MCF 10A (cell line): ENCODE results near the gene E4F1. TPM values are rescaled to one million over a fixed set of nuclear protein-coding genes. Genes with fewer than 3 reads are reported as not detected.

Source experiments
- BruUV-seq: library from RNA; stranded (reverse); fragments of 400-500 nt; replicated peaks from 2 replicates; lab custom pipeline; 2021; lab: Mats Ljungman, UMichigan
- CTCF ChIA-PET: fragments of 300-600 bp; sonication (Branson Sonifier 250); formaldehyde crosslinking; extraction: SDS; loops from one replicate; lab custom pipeline; 2021; ENCODE audit warnings: antibody characterized with exemption, inconsistent platforms; lab: Yijun Ruan, JAX
- POLR2A ChIA-PET: fragments of 300-600, 350-650 bp; sonication (Branson Sonifier 250); formaldehyde crosslinking; extraction: SDS; loops from one replicate; lab custom pipeline; 2020; ENCODE audit warnings: antibody characterized with exemption, inconsistent platforms; lab: Yijun Ruan, JAX
- DNase-seq: peaks from one replicate; pipeline ENCODE4 v3.0.0-alpha.2; 2018; ENCODE audit not compliant: unreplicated experiment
- H3K27ac Mint-ChIP-seq: one replicate; pipeline ENCODE4 v1.8.0; 2022; ENCODE audit warnings: mild to moderate bottlenecking, low read depth, mixed read lengths; ENCODE audit not compliant: unreplicated experiment
- H3K27me3 Mint-ChIP-seq: one replicate; pipeline ENCODE4 v1.8.0; 2022; ENCODE audit warnings: mixed read lengths; ENCODE audit not compliant: insufficient read depth, unreplicated experiment
- H3K36me3 Mint-ChIP-seq: one replicate; pipeline ENCODE4 v1.8.0; 2022; ENCODE audit warnings: mild to moderate bottlenecking, moderate library complexity, mixed read lengths; ENCODE audit not compliant: insufficient read depth, unreplicated experiment
- H3K4me1 Mint-ChIP-seq: one replicate; pipeline ENCODE4 v1.8.0; 2022; ENCODE audit warnings: mixed read lengths; ENCODE audit not compliant: insufficient read depth, unreplicated experiment
- H3K4me3 Mint-ChIP-seq: one replicate; pipeline ENCODE4 v1.8.0; 2022; ENCODE audit warnings: mild to moderate bottlenecking, moderate library complexity, mixed read lengths; ENCODE audit not compliant: unreplicated experiment
- H3K9me3 Mint-ChIP-seq: one replicate; pipeline ENCODE4 v1.8.0; 2022; ENCODE audit warnings: mixed read lengths; ENCODE audit not compliant: unreplicated experiment
- intact Hi-C: fragments of 100-400 bp; cut with micrococcal nuclease; formaldehyde crosslinking; loops from 2 replicates; pipeline ENCODE4 v1.14.1; 2022
- total RNA-seq: library from RNA; stranded (reverse); gene quantifications from 2 replicates; pipeline ENCODE4 v1.2.3, GENCODE V29; 2022
- TF ChIP-seq, protein P1 (sequence below): fragments of 200-600 bp; IDR thresholded peaks from one replicate; pipeline ENCODE4 v1.8.0; 2022; ENCODE audit warnings: antibody characterized with exemption, mild to moderate bottlenecking; ENCODE audit not compliant: unreplicated experiment

The E4F1 gene
- total RNA-seq, 1 experiment from 2014 or later: 26.2 TPM

DNA sequence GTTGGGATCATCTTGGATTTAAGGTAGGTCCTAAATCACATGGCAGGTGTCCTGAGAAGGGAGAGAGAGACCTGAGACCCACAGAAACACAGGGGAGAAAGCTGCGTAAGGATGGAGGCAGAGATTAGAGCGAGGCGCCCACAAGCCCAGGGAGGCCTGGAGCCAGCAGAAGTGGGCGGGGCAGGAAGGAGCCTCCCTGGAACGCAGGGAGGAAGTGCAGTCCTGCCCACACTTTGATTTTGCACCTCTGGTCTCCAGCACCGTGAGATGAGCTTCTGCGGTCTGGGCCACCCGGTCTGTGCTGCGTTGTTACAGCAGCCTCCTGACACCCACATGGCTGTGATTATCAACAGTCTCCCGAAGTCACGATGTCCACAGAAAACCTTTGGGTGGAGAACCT is 19.2 kb downstream of the E4F1 start:
- no peaks in the 10 kb centered on the region for H3K9me3 Mint-ChIP-seq
- POLR2A ChIA-PET: interaction anchor here (0.8 kb wide), 1 partner anchor 9 kb away, joined by 6 read pairs; the partner anchor contains the start of gene ECI1
- TF ChIP-seq, protein P1, sequence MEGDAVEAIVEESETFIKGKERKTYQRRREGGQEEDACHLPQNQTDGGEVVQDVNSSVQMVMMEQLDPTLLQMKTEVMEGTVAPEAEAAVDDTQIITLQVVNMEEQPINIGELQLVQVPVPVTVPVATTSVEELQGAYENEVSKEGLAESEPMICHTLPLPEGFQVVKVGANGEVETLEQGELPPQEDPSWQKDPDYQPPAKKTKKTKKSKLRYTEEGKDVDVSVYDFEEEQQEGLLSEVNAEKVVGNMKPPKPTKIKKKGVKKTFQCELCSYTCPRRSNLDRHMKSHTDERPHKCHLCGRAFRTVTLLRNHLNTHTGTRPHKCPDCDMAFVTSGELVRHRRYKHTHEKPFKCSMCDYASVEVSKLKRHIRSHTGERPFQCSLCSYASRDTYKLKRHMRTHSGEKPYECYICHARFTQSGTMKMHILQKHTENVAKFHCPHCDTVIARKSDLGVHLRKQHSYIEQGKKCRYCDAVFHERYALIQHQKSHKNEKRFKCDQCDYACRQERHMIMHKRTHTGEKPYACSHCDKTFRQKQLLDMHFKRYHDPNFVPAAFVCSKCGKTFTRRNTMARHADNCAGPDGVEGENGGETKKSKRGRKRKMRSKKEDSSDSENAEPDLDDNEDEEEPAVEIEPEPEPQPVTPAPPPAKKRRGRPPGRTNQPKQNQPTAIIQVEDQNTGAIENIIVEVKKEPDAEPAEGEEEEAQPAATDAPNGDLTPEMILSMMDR: no peak
- BruUV-seq: no TSS peak
- H3K4me3 Mint-ChIP-seq: no peak overlapping the region
- DNase-seq: no peak
- CTCF ChIA-PET: interaction anchor here (0.7 kb wide), 1 partner anchor 87 kb away, joined by 3 read pairs; the partner anchor contains the start of gene TRAF7
- intact Hi-C loops: no loop called here
- no peak overlapping the region for H3K27ac Mint-ChIP-seq
- H3K27me3 Mint-ChIP-seq: no peaks in the 10 kb centered on the region
- H3K4me1 Mint-ChIP-seq: peaks cover 5% of the 10 kb centered on the region
- peaks cover 65% of the 10 kb centered on the region for H3K36me3 Mint-ChIP-seq

DNA sequence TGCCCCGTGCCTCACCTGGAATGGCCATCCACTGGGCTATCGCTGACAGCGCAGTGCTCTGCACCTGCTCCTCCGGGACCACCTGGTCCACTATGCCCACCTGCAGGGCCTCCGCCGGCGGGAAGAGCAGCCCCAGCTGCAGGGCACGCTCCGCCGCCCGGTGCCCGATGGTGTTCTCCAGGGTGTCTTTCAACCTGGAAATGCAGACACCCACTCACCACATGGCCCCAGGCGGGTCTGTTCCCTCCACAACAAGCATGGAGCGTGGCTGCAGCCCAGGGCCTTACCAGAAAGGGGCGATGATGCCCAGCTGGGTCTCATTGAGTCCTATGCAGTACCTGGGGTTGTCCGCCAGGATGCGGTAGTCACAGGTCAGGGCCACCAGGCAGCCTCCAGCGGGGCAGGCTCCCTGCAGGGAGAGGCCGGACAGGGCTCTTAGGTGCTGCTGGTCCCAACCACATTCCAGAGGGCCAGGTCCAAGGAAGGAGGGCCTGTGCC is 19.7 kb downstream of the E4F1 start:
- TF ChIP-seq, protein P1: no peak
- H3K27me3 Mint-ChIP-seq: no peaks in the 10 kb centered on the region
- no peaks in the 10 kb centered on the region for H3K9me3 Mint-ChIP-seq
- POLR2A ChIA-PET: interaction anchor here (0.8 kb wide), 1 partner anchor 8 kb away, joined by 6 read pairs; the partner anchor contains the start of gene ECI1
- H3K4me3 Mint-ChIP-seq: no peak overlapping the region
- H3K36me3 Mint-ChIP-seq: peaks cover 63% of the 10 kb centered on the region
- intact Hi-C loops: no loop called here
- no peak overlapping the region for H3K27ac Mint-ChIP-seq
- CTCF ChIA-PET: no interaction called here
- BruUV-seq: no TSS peak
- no peak for DNase-seq
- peaks cover 5% of the 10 kb centered on the region for H3K4me1 Mint-ChIP-seq

DNA sequence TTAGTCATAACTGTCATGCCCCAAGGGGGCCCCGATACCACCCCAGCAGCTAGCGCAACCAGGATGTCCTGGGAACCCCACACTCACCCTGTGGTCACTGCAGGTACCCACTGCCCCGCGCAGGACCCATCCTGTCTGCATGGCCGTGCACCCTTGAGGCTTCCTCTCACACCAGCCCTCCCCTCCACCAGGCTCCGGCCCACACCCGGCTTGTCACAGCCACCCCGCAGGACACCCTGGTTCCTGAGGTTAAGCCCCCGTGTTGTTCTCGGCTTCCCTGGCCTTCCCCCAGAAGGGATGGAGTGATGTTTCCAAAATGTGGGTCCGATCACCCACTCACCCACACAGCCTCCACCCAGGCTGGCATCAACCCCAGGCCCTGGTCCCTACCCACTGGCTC is 20.4 kb downstream of the E4F1 start:
- no peak for DNase-seq
- no peaks in the 10 kb centered on the region for H3K27me3 Mint-ChIP-seq
- peaks cover 61% of the 10 kb centered on the region for H3K36me3 Mint-ChIP-seq
- no peak overlapping the region for H3K27ac Mint-ChIP-seq
- H3K4me1 Mint-ChIP-seq: peaks cover 5% of the 10 kb centered on the region
- ChIA-PET CTCF (no interaction called here), POLR2A (no interaction called here)
- intact Hi-C loops: no loop called here
- TF ChIP-seq, protein P1: no peak
- no peaks in the 10 kb centered on the region for H3K9me3 Mint-ChIP-seq
- H3K4me3 Mint-ChIP-seq: no peak overlapping the region
- BruUV-seq: no TSS peak

DNA sequence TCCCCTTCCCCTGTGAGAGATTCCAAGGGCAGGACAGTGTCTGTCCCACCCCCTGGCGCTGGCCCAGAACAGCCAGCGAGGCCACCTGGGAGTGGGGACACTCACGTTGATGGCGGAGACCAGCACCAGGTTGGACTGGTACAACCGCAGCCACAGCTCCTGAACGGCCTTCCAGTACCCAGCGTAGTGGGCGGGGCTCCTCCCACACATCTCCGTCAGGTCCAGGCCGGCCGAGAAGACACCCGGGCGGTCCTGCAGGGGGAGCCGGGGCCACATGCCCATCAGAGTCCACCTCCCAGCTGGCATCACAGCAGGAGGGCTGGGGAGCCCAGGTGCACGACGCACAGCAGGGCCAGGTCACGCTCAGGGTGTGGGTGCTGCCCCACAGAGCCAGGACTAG is 20.9 kb downstream of the E4F1 start:
- CTCF ChIA-PET: no interaction called here
- no peak for DNase-seq
- peaks cover 5% of the 10 kb centered on the region for H3K4me1 Mint-ChIP-seq
- no peak overlapping the region for H3K27ac Mint-ChIP-seq
- POLR2A ChIA-PET: interaction anchor here (0.8 kb wide), 1 partner anchor 32 kb away, joined by 3 read pairs; no protein-coding TSS in a partner anchor
- H3K9me3 Mint-ChIP-seq: no peaks in the 10 kb centered on the region
- TF ChIP-seq, protein P1: no peak
- no peaks in the 10 kb centered on the region for H3K27me3 Mint-ChIP-seq
- H3K4me3 Mint-ChIP-seq: no peak overlapping the region
- peaks cover 58% of the 10 kb centered on the region for H3K36me3 Mint-ChIP-seq
- intact Hi-C loops: no loop called here
- no TSS peak for BruUV-seq
